IPS DF 6.9 (cell line): ENCODE measurements around the gene GASK1A.

Experiments used
- DNase-seq: peaks from one replicate; pipeline ENCODE4 v3.0.0-alpha.2; 2013; ENCODE audit warnings: low read depth, low spot score
- H3K27ac ChIP-seq: one replicate; pipeline ENCODE4 v1.5.1; 2013; ENCODE audit warnings: low read length, control low read depth
- H3K27me3 ChIP-seq: 2 replicates; pipeline ENCODE4 v1.6.1; 2013; ENCODE audit warnings: mild to moderate bottlenecking, low read length; ENCODE audit not compliant: control insufficient read depth, insufficient read depth
- H3K36me3 ChIP-seq: 2 replicates; pipeline ENCODE4 v1.6.1; 2013; ENCODE audit warnings: low read length; ENCODE audit not compliant: control insufficient read depth, insufficient read depth
- H3K4me1 ChIP-seq: 2 replicates; pipeline ENCODE4 v1.6.1; 2013; ENCODE audit warnings: low read length; ENCODE audit not compliant: control insufficient read depth, insufficient read depth
- H3K4me3 ChIP-seq: 2 replicates; pipeline ENCODE4 v1.5.1; 2013; ENCODE audit warnings: mild to moderate bottlenecking, low read length
- H3K9me3 ChIP-seq: 2 replicates; pipeline ENCODE4 v1.6.1; 2013; ENCODE audit warnings: low read length, inconsistent platforms; ENCODE audit not compliant: control insufficient read depth, insufficient read depth
- WGBS: extraction: QIAGEN DNeasy Blood & Tissue Kit; methylation state at CpG from one replicate; pipeline ENCODE4 v1.1.7; 2013; ENCODE audit warnings: mixed read lengths, missing lambda C conversion rate; ENCODE audit not compliant: insufficient read length, insufficient coverage; 5-methylcytosine and 5-hydroxymethylcytosine counted together

Gene GASK1A

GRCh38 chr3:43012174-43012573 is 33.1 kb downstream of the GASK1A start:
- Histone ChIP-seq H3K9me3 (no peaks in the 10 kb centered on the region), H3K4me1 (no peaks in the 10 kb centered on the region), H3K27ac (no peak overlapping the region), H3K27me3 (no peaks in the 10 kb centered on the region), H3K4me3 (no peak overlapping the region), H3K36me3 (no peaks in the 10 kb centered on the region)
- no peak for DNase-seq

GRCh38 chr3:43013256-43013655 is 34.1 kb downstream of the GASK1A start:
- no peaks in the 10 kb centered on the region for H3K36me3 ChIP-seq
- no CpG with 5 or more reads among the region's 2 CpGs for WGBS
- H3K4me1 ChIP-seq = no peaks in the 10 kb centered on the region
- no peak for DNase-seq
- no peak overlapping the region for H3K4me3 ChIP-seq
- no peaks in the 10 kb centered on the region for H3K27me3 ChIP-seq
- no peaks in the 10 kb centered on the region for H3K9me3 ChIP-seq
- H3K27ac ChIP-seq = no peak overlapping the region

GRCh38 chr3:43013743-43014155 is 34.6 kb downstream of the GASK1A start:
- no CpG with 5 or more reads among the region's 2 CpGs for WGBS

GRCh38 chr3:43014241-43014640 is 35.1 kb downstream of the GASK1A start:
- no peak for DNase-seq
- no peaks in the 10 kb centered on the region for H3K9me3 ChIP-seq
- H3K36me3 ChIP-seq = no peaks in the 10 kb centered on the region
- H3K27ac ChIP-seq = no peak overlapping the region
- H3K4me1 ChIP-seq = no peaks in the 10 kb centered on the region
- no peaks in the 10 kb centered on the region for H3K27me3 ChIP-seq
- no peak overlapping the region for H3K4me3 ChIP-seq
- no CpG with 5 or more reads among the region's 3 CpGs for WGBS

More at GRCh38 chr3:43013743-43014155, 34.6 kb downstream of the GASK1A start:
- Histone ChIP-seq H3K4me1 (no peaks in the 10 kb centered on the region), H3K27me3 (no peaks in the 10 kb centered on the region), H3K27ac (no peak overlapping the region), H3K4me3 (no peak overlapping the region), H3K36me3 (no peaks in the 10 kb centered on the region), H3K9me3 (no peaks in the 10 kb centered on the region)
- DNase-seq = no peak

- Histone ChIP-seq H3K4me3 (no peak overlapping the region), H3K27ac (no peak overlapping the region), H3K9me3 (no peaks in the 10 kb centered on the region), H3K27me3 (no peaks in the 10 kb centered on the region), H3K4me1 (no peaks in the 10 kb centered on the region), H3K36me3 (no peaks in the 10 kb centered on the region)
- no peak for DNase-seq
- no CpG with 5 or more reads among the region's 1 CpG for WGBS
These were observed 35.8 kb downstream of the GASK1A start for GRCh38 chr3:43014956-43015355.

- Histone ChIP-seq H3K4me3 (no peak overlapping the region), H3K36me3 (no peaks in the 10 kb centered on the region), H3K27me3 (no peaks in the 10 kb centered on the region), H3K9me3 (no peaks in the 10 kb centered on the region), H3K4me1 (no peaks in the 10 kb centered on the region), H3K27ac (no peak overlapping the region)
- no peak for DNase-seq
- WGBS = no CpG with 5 or more reads among the region's 1 CpG
These were observed 36.5 kb downstream of the GASK1A start for GRCh38 chr3:43015572-43015971.

- Histone ChIP-seq H3K27ac (no peak overlapping the region), H3K9me3 (no peaks in the 10 kb centered on the region), H3K36me3 (no peaks in the 10 kb centered on the region), H3K4me3 (no peak overlapping the region), H3K27me3 (no peaks in the 10 kb centered on the region), H3K4me1 (no peaks in the 10 kb centered on the region)
- DNase-seq = no peak
- WGBS = no CpG with 5 or more reads among the region's 5 CpGs
These were observed 37.1 kb downstream of the GASK1A start for GRCh38 chr3:43015991-43016865.

- Histone ChIP-seq H3K4me1 (no peaks in the 10 kb centered on the region), H3K9me3 (no peaks in the 10 kb centered on the region), H3K27me3 (no peaks in the 10 kb centered on the region), H3K4me3 (no peak overlapping the region), H3K27ac (no peak overlapping the region), H3K36me3 (no peaks in the 10 kb centered on the region)
- DNase-seq = no peak
- WGBS = no CpG with 5 or more reads among the region's 1 CpG
These were observed 37.9 kb downstream of the GASK1A start for GRCh38 chr3:43017004-43017403.

GRCh38 chr3:43017593-43018195 is 38.6 kb downstream of the GASK1A start:
- no peak for DNase-seq
- Histone ChIP-seq H3K27me3 (no peaks in the 10 kb centered on the region), H3K9me3 (no peaks in the 10 kb centered on the region), H3K36me3 (no peaks in the 10 kb centered on the region), H3K4me3 (no peak overlapping the region), H3K4me1 (no peaks in the 10 kb centered on the region), H3K27ac (no peak overlapping the region)
- WGBS = no CpG with 5 or more reads among the region's 9 CpGs

GRCh38 chr3:43018246-43018645 is 39.1 kb downstream of the GASK1A start:
- no CpG with 5 or more reads among the region's 2 CpGs for WGBS
- H3K4me1 ChIP-seq = no peaks in the 10 kb centered on the region
- H3K4me3 ChIP-seq = no peak overlapping the region

More at GRCh38 chr3:43018246-43018645, 39.1 kb downstream of the GASK1A start:
- H3K9me3 ChIP-seq = no peaks in the 10 kb centered on the region
- H3K36me3 ChIP-seq = no peaks in the 10 kb centered on the region
- no peak overlapping the region for H3K27ac ChIP-seq
- no peaks in the 10 kb centered on the region for H3K27me3 ChIP-seq
- no peak for DNase-seq
